Fibroblast of pulmonary artery (primary cell): Measurements from ENCODE around the gene TCF4.

Source experiments
- DNase-seq: peaks from one replicate; pipeline ENCODE4 v3.0.0-alpha.2; 2010; ENCODE audit warnings: low read depth
- H3K4me3 ChIP-seq: replicated peaks from 2 replicates; pipeline ENCODE4 v1.5.1; 2011; ENCODE audit warnings: low read depth, mild to moderate bottlenecking, control low read depth, low read length, moderate library complexity
- TF ChIP-seq, protein P1 (sequence below): IDR thresholded peaks from 2 replicates; pipeline ENCODE4 v1.5.1; 2011; ENCODE audit warnings: mild to moderate bottlenecking, control low read depth, low read length, inconsistent platforms; ENCODE audit errors: missing control alignments

Gene TCF4

DNA sequence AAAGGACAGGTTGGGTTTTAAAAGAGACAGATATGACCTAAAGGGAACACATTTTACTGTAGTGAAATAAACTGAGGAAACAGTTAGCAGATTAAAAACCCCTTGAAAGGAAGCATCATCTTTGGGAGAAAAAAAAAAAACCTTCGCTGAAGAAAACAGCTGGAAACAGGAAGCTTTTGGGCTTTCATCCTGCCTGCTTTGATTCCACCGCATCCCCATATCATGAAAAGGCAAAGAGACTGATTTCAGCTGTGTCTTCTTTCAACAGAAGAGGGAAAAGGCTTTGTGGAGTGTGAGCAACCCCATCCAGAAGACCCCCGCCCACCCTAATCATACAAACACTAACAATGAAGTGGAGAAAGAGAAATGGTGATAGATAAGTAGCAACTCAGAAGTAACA lies 86.4 kb downstream of the TCF4 start:
- no peak overlapping the region for H3K4me3 ChIP-seq
- TF ChIP-seq, protein P1, sequence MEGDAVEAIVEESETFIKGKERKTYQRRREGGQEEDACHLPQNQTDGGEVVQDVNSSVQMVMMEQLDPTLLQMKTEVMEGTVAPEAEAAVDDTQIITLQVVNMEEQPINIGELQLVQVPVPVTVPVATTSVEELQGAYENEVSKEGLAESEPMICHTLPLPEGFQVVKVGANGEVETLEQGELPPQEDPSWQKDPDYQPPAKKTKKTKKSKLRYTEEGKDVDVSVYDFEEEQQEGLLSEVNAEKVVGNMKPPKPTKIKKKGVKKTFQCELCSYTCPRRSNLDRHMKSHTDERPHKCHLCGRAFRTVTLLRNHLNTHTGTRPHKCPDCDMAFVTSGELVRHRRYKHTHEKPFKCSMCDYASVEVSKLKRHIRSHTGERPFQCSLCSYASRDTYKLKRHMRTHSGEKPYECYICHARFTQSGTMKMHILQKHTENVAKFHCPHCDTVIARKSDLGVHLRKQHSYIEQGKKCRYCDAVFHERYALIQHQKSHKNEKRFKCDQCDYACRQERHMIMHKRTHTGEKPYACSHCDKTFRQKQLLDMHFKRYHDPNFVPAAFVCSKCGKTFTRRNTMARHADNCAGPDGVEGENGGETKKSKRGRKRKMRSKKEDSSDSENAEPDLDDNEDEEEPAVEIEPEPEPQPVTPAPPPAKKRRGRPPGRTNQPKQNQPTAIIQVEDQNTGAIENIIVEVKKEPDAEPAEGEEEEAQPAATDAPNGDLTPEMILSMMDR = no peak
- no peak for DNase-seq

DNA sequence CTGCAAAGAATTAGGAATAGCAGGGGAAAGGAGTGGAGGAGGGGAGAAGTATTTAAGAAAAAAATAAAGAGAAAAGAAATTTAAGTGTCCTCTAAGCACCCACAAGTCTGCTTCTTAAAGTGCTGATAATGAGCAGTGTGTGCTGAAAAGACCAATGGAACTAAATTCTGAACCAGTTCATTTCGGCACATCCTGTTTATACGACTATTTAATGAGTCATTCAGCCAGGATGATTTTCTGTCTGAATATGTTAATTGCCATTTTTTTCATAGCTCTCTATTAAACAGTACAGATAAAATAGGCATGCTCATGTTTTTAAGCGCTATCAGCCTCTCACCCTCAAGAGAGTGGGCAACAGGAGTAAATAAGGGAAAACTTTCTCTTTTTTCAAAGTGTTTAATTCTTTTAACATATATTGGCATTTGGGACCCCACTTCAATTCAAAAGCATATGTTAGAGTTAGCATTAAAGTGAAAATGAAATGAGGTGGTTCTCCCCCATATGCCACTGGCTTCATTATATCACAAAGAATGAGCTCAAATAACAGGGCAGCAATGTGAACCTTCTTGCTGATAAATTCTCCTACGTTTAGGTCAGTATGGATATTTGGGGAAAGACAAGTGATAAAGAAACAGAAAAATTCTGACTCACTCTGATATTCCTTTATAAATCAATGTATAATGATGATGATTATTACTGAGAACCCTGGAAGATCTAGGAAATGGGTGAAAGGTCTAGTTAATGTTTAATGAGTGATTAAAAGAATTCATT lies 87.5 kb downstream of the TCF4 start:
- H3K4me3 ChIP-seq = peak overlapping the region; percentile 26
- peak; percentile 78 for DNase-seq
- TF ChIP-seq, protein P1 = no peak

DNA sequence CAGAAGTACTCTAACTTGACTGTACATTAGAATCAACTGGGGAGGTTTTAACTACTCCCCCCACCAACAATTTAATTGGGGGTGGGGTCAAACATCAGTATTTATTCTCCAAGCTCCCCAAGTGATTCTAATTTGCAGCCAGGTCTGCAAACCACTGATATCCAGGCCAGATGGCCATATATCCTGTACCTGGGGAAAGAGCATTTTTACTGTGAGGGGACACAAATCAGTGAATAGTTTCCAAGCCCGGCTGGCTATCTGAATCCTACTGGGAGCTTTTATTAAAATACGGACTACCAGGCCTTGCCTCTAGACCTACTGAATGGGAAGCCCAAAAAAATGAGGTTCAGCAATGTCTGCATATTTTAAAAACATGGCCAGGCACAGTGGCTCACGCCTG lies 88.5 kb downstream of the TCF4 start:
- no peak for DNase-seq
- TF ChIP-seq, protein P1 = no peak
- no peak overlapping the region for H3K4me3 ChIP-seq

DNA sequence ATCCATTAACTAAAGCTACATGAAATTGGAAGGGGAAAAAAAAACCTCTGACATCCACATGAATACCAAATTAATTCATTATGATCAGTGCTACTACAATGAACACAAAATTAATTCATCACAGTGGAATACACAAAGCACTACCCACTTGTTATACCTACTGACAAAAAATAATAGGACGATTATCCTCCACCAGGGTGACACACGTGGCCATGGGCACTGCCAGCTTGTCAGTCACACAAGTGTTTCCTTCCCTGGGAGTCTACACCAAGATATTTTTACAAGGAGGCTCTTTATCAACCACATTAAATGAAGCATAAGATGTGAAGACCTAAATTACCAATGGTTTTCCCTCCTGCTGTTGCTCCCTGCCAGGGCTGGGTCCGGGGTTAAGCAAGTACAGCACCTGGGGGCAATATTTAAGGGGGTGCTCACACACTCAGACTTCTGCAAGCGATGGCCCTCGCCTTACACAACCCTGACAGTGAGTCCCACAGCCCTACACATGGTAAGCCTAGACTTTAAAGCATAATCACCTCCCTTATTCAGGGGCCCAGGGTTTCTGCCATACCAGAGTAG lies 90.1 kb downstream of the TCF4 start:
- no peak for DNase-seq
- TF ChIP-seq, protein P1 = no peak

DNA sequence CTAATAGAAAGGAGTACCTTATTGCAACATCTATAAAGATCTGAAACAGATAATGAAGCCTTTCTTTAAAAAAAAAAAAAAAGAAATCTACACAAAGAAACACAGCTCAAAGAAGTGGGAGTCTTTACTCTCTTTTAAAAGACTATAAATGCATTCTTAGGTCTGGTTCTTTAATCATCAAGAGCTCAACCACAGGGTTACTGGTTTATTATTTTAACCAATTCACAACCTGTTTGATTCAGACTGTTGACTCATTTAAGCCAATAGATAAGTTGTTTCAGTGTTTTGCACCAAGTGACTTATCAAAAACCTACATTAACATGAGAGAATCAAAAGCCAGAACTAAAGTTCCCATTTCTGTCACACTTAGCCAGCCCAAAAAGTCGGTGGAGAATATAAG lies 93.1 kb downstream of the TCF4 start:
- H3K4me3 ChIP-seq = no peak overlapping the region
- TF ChIP-seq, protein P1 = no peak
- no peak for DNase-seq

More for the DNA sequence above, 90.1 kb downstream of the TCF4 start:
- H3K4me3 ChIP-seq = no peak overlapping the region

DNA sequence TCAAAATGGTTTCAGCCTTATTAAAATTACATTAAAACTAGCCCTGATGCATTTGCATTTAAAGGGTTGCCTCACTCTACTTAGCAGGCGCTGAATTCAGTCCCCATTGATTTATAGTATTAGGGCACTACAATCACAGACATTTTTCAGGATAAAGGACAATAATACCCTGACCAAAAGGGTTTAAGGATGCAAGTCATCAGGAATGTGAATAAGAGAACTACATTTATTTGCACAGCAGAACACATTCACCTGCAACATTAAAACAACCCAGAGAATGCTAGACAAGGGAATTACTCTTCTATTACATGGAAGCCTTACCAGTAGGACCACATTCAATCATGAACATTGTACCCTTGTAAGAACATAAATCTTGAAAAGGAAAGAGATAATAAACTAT lies 93.6 kb downstream of the TCF4 start:
- no peak overlapping the region for H3K4me3 ChIP-seq
- TF ChIP-seq, protein P1 = no peak
- DNase-seq = no peak
